Psoas muscle (tissue), 8 donors: ENCODE results near the gene ZNF616. TPM values are rescaled to one million over a fixed set of nuclear protein-coding genes. Genes with fewer than 3 reads are reported as not detected.
"Not testable (repeated sequence)": the region's sequence is repeated elsewhere in the genome, so short reads cannot be mapped to it uniquely, and the experiment has no call there.

Experiments used
- ATAC-seq, 4 donors: fragments of 200-7000 bp; cut with Tn5 transposase; one replicate each; pipeline ENCODE4 v1.9.1; 2020; ENCODE audit warnings: moderate library complexity in 3 of 4, mild to moderate bottlenecking in 2 of 4
- DNase-seq, 2 donors: peaks; one replicate each; pipeline ENCODE4 v3.0.0-alpha.2; 2020
- H3K27ac ChIP-seq: fragments of 200-600 bp; one replicate; pipeline ENCODE4 v1.8.0; 2022
- H3K27me3 ChIP-seq, 3 donors: fragments of 200-600 bp in 1 of 3; one replicate each; pipeline versions ENCODE4 v1.6.1 to v1.8.0; 2013 to 2022; ENCODE audit warnings: low read length in 2 of 3, mild to moderate bottlenecking in 2 of 3, moderate library complexity in 1 of 3; ENCODE audit not compliant: insufficient read depth in 3 of 3
- H3K36me3 ChIP-seq, 2 donors: fragments of 200-600 bp in 1 of 2; one replicate each; pipeline versions ENCODE4 v1.6.1 to v1.8.0; 2013 to 2022; ENCODE audit warnings: low read depth in 1 of 2, mild to moderate bottlenecking in 1 of 2, moderate library complexity in 1 of 2; ENCODE audit not compliant: insufficient read depth in 1 of 2
- H3K4me1 ChIP-seq: fragments of 200-600 bp; one replicate; pipeline ENCODE4 v1.8.0; 2022
- H3K4me3 ChIP-seq: fragments of 200-600 bp; one replicate; pipeline ENCODE4 v1.8.0; 2022; ENCODE audit warnings: mild to moderate bottlenecking
- H3K9me3 ChIP-seq: fragments of 200-600 bp; one replicate; pipeline ENCODE4 v1.8.0; 2022
- WGBS, 3 donors: extraction: QIAGEN DNeasy Blood & Tissue Kit; methylation state at CpG; one replicate each; pipeline versions ENCODE4 v1.1.6 to v1.1.7; 2013; 5-methylcytosine and 5-hydroxymethylcytosine counted together
- intact Hi-C, 2 donors: fragments of 100-400 bp; cut with DNase I; formaldehyde crosslinking; loops; one replicate each; pipeline versions ENCODE4 v1.11.0 to v1.14.2; 2022
- polyA plus RNA-seq, 3 donors: library from polyadenylated mRNA; stranded (reverse); fragments of 200-250 nt; gene quantifications; one replicate each; pipeline ENCODE4 v1.2.3, GENCODE V29; 2013
- total RNA-seq, 4 donors: library from RNA; stranded (reverse); fragmentation: NEBNext Ultra II Directional in 2 of 4; extraction: Animal tissue kit (Norgen Biotek cat#: 25700) in 2 of 4; gene quantifications; one replicate each; pipeline versions ENCODE4 v1.2.1 to v1.2.4, GENCODE V29; 2021 to 2023
- TF ChIP-seq, protein P1 (sequence below): fragments of 200-600 bp; IDR thresholded peaks from one replicate; pipeline ENCODE4 v1.8.0; 2022; ENCODE audit warnings: antibody characterized with exemption
- donor health status: healthy with polysubstance abuse.
- donor health status: DM: no; HTN: no; CAD: no; lungs with moderate emphysema.
- donor health status: Bipolar disorder and iron deficiency.
- donor health status: healthy.
- donor health status: DM: yes; HTN: yes; CAD: no.
- donor health status: DM: no; HTN: no; CAD: no.
- donor health status: DM: no; HTN: no; CAD: no.
- donor health status: DM: yes; HTN: yes; CAD: no.

The ZNF616 gene
- total and polyA plus RNA-seq, 7 donors: 1.5 to 6.2 (median 3.6) TPM

DNA sequence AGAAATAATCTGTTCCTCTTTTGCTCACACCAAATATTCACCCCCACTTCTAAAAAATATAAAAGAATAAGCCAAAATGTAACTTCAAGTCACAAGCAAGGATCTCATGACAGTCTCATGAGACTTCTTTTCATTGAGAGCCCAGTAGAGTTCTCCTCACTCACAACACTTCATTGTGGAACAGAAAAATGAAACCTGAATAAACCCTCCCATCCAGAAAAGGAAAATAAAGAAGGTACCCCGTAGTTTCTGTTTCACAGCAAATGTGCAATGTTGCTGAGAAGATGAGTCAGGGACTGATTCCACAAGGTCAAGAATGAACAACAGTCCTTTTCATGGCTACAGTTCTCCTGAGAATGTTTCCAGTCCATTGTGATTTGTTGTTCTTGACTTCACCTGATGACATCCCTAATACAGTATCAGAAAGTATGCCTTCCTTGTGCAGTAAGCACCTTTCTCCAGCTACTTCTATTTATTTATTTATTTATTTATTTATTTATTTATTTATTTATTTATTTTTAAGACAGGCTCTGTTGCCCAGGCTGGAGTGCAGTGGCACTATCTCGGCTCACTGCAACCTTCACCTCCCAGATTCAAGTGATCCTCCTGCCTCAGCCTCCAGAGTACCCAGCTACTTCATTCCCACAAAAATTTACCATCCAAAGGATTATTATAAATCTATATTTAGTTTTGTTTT is 37.7 kb downstream of the ZNF616 start:
- Histone ChIP-seq H3K27me3 (no peaks in the 10 kb centered on the region), H3K36me3 (no peaks in the 10 kb centered on the region), H3K27ac (no peak overlapping the region), H3K4me1 (no peaks in the 10 kb centered on the region), H3K4me3 (no peak overlapping the region), H3K9me3 (peaks cover 54% of the 10 kb centered on the region)
- intact Hi-C loops: no loop called here
- ATAC-seq (no peak), DNase-seq (no peak)
- 73 to 79% (median 79%) methylated on average over 2 of the region's 2 CpGs for WGBS, 3 donors
- TF ChIP-seq, protein P1, sequence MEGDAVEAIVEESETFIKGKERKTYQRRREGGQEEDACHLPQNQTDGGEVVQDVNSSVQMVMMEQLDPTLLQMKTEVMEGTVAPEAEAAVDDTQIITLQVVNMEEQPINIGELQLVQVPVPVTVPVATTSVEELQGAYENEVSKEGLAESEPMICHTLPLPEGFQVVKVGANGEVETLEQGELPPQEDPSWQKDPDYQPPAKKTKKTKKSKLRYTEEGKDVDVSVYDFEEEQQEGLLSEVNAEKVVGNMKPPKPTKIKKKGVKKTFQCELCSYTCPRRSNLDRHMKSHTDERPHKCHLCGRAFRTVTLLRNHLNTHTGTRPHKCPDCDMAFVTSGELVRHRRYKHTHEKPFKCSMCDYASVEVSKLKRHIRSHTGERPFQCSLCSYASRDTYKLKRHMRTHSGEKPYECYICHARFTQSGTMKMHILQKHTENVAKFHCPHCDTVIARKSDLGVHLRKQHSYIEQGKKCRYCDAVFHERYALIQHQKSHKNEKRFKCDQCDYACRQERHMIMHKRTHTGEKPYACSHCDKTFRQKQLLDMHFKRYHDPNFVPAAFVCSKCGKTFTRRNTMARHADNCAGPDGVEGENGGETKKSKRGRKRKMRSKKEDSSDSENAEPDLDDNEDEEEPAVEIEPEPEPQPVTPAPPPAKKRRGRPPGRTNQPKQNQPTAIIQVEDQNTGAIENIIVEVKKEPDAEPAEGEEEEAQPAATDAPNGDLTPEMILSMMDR: no peak

DNA sequence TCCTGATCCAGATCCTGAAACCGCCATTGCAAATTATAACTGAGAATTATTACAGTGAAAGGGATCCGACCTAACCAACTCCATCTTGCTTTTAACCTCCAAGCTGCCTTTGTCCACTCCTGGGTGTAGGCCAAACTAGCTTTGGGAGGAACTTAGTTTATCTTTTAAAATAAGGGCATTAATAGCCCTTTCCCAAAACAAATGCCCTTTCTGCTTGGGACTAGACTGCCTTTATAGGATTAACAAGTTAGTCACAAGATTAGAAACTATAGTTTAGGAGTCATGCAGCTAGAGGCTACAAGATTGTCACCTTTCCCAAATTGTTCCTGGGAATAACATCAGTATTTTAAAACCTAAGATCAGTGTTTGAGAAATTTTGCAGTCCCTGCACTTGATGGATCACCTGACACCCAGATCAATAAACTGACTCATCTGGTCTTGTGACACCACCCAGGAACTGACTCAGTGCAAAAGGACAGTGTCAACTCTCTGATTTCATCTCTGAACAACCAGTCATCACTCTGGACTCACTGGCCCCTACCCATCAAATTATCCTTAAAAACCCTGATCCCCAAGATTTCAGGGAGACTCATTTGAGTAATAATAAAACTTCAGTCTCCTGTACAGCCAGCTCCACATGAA is 40.1 kb downstream of the ZNF616 start:
- intact Hi-C loops: loop anchor here in 1 of 2 donors (5.0 kb wide), 1 partner anchor 47 kb away; no protein-coding TSS in a partner anchor
- H3K9me3 ChIP-seq: peaks cover 66% of the 10 kb centered on the region
- H3K4me3 ChIP-seq: no peak overlapping the region
- H3K27ac ChIP-seq: no peak overlapping the region
- no peaks in the 10 kb centered on the region for H3K27me3 ChIP-seq
- 86 to 87% (median 87%) methylated on average over 2 of the region's 2 CpGs for WGBS, 3 donors
- DNase-seq (no peak), ATAC-seq (no peak)
- TF ChIP-seq, protein P1: no peak
- H3K4me1 ChIP-seq: no peaks in the 10 kb centered on the region
- H3K36me3 ChIP-seq: no peaks in the 10 kb centered on the region

DNA sequence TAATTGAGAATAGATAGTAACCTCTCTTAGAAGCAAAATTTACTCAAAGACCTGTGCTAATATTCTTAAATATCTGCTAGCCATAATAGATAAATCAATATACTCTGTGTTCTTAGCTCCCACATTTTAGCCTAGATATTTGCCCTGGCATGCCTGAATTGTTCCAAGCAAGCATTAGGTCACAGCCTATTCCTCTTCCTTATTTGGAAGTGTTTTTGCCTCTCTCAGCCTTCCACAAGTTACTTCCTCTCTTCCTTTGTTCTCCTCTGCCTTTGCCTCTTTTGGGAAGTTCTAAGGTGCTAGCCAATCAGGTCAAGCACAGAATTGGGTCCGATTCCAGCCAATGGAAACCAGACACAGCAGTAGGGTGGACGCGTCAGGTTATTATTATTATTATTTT is 43.3 kb downstream of the ZNF616 start:
- 87 to 99% (median 89%) methylated on average over 3 of the region's 3 CpGs for WGBS, 3 donors
- intact Hi-C loops: loop anchor here in 1 of 2 donors (5.0 kb wide), 1 partner anchor 44 kb away; no protein-coding TSS in a partner anchor
- Histone ChIP-seq H3K9me3 (peaks cover 38% of the 10 kb centered on the region), H3K4me3 (peak overlapping the region; percentile 98), H3K36me3 (peaks cover 0 to 20% of the 10 kb centered on the region in 2 donors)
- DNase-seq, ATAC-seq, H3K27ac ChIP-seq, H3K27me3 ChIP-seq, H3K4me1 ChIP-seq: not testable (repeated sequence)

DNA sequence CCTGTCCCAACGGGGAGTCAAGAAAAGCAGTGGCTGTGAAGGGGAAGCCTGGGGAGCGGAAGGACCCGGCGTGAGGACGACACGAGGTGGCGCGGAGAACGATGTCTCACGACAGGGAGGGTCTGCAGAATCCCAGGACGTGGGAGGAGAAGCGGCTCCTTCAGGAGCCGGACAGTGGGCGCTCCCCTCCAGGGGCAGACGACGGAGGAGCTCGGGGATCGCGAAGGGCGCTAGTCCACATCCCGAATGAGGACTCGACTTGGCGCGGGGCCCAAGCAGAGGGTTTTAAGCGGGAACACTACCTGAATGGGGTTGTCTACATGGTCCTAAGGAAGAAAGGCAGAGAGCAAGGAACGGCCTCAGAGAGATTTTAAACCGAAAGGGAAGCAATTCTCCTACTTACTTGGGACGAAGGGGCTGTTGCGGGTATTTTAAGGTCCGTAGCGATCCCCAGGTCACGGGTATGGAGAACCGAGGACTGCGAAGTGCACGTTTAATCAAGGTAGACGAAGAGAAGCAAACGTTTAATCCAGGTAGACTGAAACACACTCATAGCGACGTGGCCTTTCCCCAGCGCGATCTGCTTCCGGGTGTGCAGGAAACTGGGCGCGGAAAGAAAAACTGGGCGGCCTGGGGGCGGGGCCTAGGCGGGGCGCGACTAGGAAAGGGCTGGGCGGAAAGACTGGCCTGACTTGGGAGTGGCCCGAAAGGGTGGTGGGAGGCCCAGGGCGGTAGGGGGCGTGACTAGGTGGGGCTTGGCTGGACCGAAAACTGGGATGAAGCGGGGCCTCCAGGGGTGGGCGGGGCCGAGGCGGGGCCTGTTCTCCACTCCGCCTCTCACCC is 44.3 kb downstream of the ZNF616 start, which contains the start of gene ZNF841:
Gene ZNF841, minus strand, starts transcription at position 594 of the 843 bp plus-strand sequence. CDS start 10,964 bp downstream, outside the sequence.
- peaks cover 32% of the 10 kb centered on the region for H3K9me3 ChIP-seq
- WGBS, 3 donors: 1% methylated on average over 59 of the region's 59 CpGs
- DNase-seq (peak; percentile 96), ATAC-seq (peak; percentile 99 to 100 (median 100))
- intact Hi-C loops: loop anchor here in 1 of 2 donors (5.0 kb wide), 1 partner anchor 43 kb away; no protein-coding TSS in a partner anchor
- peaks cover 5% of the 10 kb centered on the region for H3K4me1 ChIP-seq
- H3K36me3 ChIP-seq: peaks cover 0 to 20% of the 10 kb centered on the region in 2 donors
- no peaks in the 10 kb centered on the region for H3K27me3 ChIP-seq
- TF ChIP-seq, protein P1: no peak
- H3K27ac ChIP-seq: peak within 1 kb of the TSS; percentile 72
- H3K4me3 ChIP-seq: peak within 1 kb of the TSS; percentile 98
